ENCODE measurements around the gene CCM2. TPM values are rescaled to one million over a fixed set of nuclear protein-coding genes. Genes with fewer than 3 reads are reported as not detected.

Gene CCM2
- total RNA-seq, 2 donors from 2014 or later, result 43.0 to 49.7 TPM

- no peak for DNase-seq (ENCODE audit: low spot score)
- no peaks in the 10 kb centered on the region for H3K9me3 ChIP-seq
- peak overlapping the region; percentile 56 for H3K4me3 ChIP-seq
- no peaks in the 10 kb centered on the region for H3K27me3 ChIP-seq (replicated peaks; ENCODE audit: insufficient read depth)
- no peak for TF ChIP-seq CTCF (IDR thresholded peaks at IDR 0.05)
- H3K27ac ChIP-seq, result no peak overlapping the region
- H3K4me1 ChIP-seq (ENCODE audit: control insufficient read depth in 1 of 2, low read depth in 2 of 2), result peaks cover 4 to 17% of the 10 kb centered on the region in 2 donors
- peaks cover 1% of the 10 kb centered on the region for H3K36me3 ChIP-seq
- no peak for ATAC-seq (ENCODE audit: insufficient number of reproducible peaks, low FRiP score, low read depth)
Observed at GRCh38 chr7:44977304-44977958, 22.6 kb upstream of the CCM2 start.

GRCh38 chr7:44977959-44978335, 22.1 kb upstream of the CCM2 start:
- H3K36me3 ChIP-seq, result peaks cover 6% of the 10 kb centered on the region
- TF ChIP-seq CTCF (IDR thresholded peaks at IDR 0.05), result no peak
- no peaks in the 10 kb centered on the region for H3K9me3 ChIP-seq
- H3K27ac ChIP-seq, result no peak overlapping the region
- DNase-seq (ENCODE audit: low spot score) (no peak), ATAC-seq (ENCODE audit: insufficient number of reproducible peaks, low FRiP score, low read depth) (no peak)
- peak overlapping the region; percentile 56 for H3K4me3 ChIP-seq
- peaks cover 4 to 17% of the 10 kb centered on the region in 2 donors for H3K4me1 ChIP-seq (ENCODE audit: control insufficient read depth in 1 of 2, low read depth in 2 of 2)
- H3K27me3 ChIP-seq (replicated peaks; ENCODE audit: insufficient read depth), result no peaks in the 10 kb centered on the region

GRCh38 chr7:44978511-44979366, 21.3 kb upstream of the CCM2 start, which contains the start of gene MYO1G:
TSS of gene MYO1G (minus strand) at chr7:44979015. CDS start at chr7:44978961, 54 bp downstream.
- ATAC-seq (ENCODE audit: insufficient number of reproducible peaks, low FRiP score, low read depth) (no peak), DNase-seq (ENCODE audit: low spot score) (no peak)
- no peaks in the 10 kb centered on the region for H3K9me3 ChIP-seq
- no peaks in the 10 kb centered on the region for H3K27me3 ChIP-seq (replicated peaks; ENCODE audit: insufficient read depth)
- peak within 1 kb of the TSS; percentile 56 for H3K4me3 ChIP-seq
- peaks cover 11% of the 10 kb centered on the region for H3K36me3 ChIP-seq
- H3K4me1 ChIP-seq (ENCODE audit: control insufficient read depth in 1 of 2, low read depth in 2 of 2), result peaks cover 4 to 17% of the 10 kb centered on the region in 2 donors
- peak within 1 kb of the TSS; percentile 53 to 64 for H3K27ac ChIP-seq
- no peak for TF ChIP-seq CTCF (IDR thresholded peaks at IDR 0.05)

GRCh38 chr7:44979481-44980392, 20.3 kb upstream of the CCM2 start:
- no peaks in the 10 kb centered on the region for H3K9me3 ChIP-seq
- H3K4me3 ChIP-seq, result peak overlapping the region; percentile 26
- no peaks in the 10 kb centered on the region for H3K27me3 ChIP-seq (replicated peaks; ENCODE audit: insufficient read depth)
- no peak for TF ChIP-seq CTCF (IDR thresholded peaks at IDR 0.05)
- peaks cover 11% of the 10 kb centered on the region for H3K36me3 ChIP-seq
- DNase-seq (ENCODE audit: low spot score) (no peak), ATAC-seq (ENCODE audit: insufficient number of reproducible peaks, low FRiP score, low read depth) (no peak)
- H3K27ac ChIP-seq, result peak overlapping the region; percentile 53 to 64
- H3K4me1 ChIP-seq (ENCODE audit: control insufficient read depth in 1 of 2, low read depth in 2 of 2), result peaks cover 4 to 19% of the 10 kb centered on the region in 2 donors

Measured in thoracic aorta (tissue), 2 donors.